Prostate gland (tissue), 2 donors: ENCODE data around the gene PAK4. TPM values are rescaled to one million over a fixed set of nuclear protein-coding genes. Genes with fewer than 3 reads are reported as not detected.

Source experiments
- DNase-seq: peaks from one replicate; pipeline ENCODE4 v3.0.0-alpha.2; 2019; ENCODE audit warnings: low spot score
- H3K27ac ChIP-seq, 2 donors: fragments of 200-600 bp; sonication (generic); 2 replicates each; pipeline ENCODE4 v1.5.1; 2017 to 2019
- H3K27me3 ChIP-seq: fragments of 200-600 bp; sonication (generic); replicated peaks from 2 replicates; pipeline ENCODE4 v1.5.1; 2019; ENCODE audit not compliant: insufficient read depth
- H3K36me3 ChIP-seq, 2 donors: fragments of 200-600 bp; sonication (generic); 1 replicate in 1 of 2; 2 replicates in 1 of 2; pipeline versions ENCODE4 v1.5.1 to v1.8.1; 2017 to 2019
- H3K4me1 ChIP-seq: fragments of 200-600 bp; sonication (generic); replicated peaks from 2 replicates; pipeline ENCODE4 v1.5.1; 2019
- H3K4me3 ChIP-seq, 2 donors: fragments of 200-600 bp; sonication (generic); 2 replicates each; pipeline ENCODE4 v1.5.1; 2017 to 2019
- H3K9me3 ChIP-seq: fragments of 200-600 bp; sonication (generic); 2 replicates; pipeline ENCODE4 v1.5.1; 2017
- CTCF ChIP-seq, 4 experiments: fragments of 200-600 bp in 2 of 4; fragments of 450-650 bp in 2 of 4; sonication (generic) in 2 of 4; IDR thresholded peaks; 1 replicate in 3 of 4; 2 replicates in 1 of 4; pipeline ENCODE4 v1.5.1; 2016 to 2019; ENCODE audit warnings: antibody characterized with exemption in 4 of 4, mild to moderate bottlenecking in 2 of 4, moderate library complexity in 2 of 4
- POLR2A ChIP-seq: fragments of 450-650 bp; IDR thresholded peaks from one replicate; pipeline ENCODE4 v1.6.1; 2016; ENCODE audit warnings: antibody characterized with exemption, mild to moderate bottlenecking
- POLR2AphosphoS5 ChIP-seq: sonication (generic); formaldehyde crosslinking; IDR thresholded peaks from one replicate; pipeline ENCODE4 v1.6.1; 2017; ENCODE audit warnings: antibody characterized with exemption
- WGBS: methylation state at CpG from one replicate; pipeline ENCODE4 v1.1.5; 2018; 5-methylcytosine and 5-hydroxymethylcytosine counted together
- intact Hi-C: fragments of 100-400 bp; cut with DNase I; formaldehyde crosslinking; loops from one replicate; pipeline ENCODE4 v1.14.2; 2022
- total RNA-seq, 2 donors: library from RNA; depleted of rRNA; stranded (reverse); fragments of >200 nt; gene quantifications; one replicate each; pipeline ENCODE4 v1.1.0, GENCODE V29; 2016

PAK4 gene
- total RNA-seq, 2 donors from 2014 or later: 111 to 123 TPM

GRCh38 chr19:39170386-39171231 is 45.0 kb downstream of the PAK4 start:
- no peaks in the 10 kb centered on the region for H3K27me3 ChIP-seq
- H3K4me3 ChIP-seq: no peak overlapping the region
- DNase-seq: no peak
- TF ChIP-seq POLR2A (no peak), CTCF (IDR thresholded peaks at IDR 0.05) (no peak), POLR2AphosphoS5 (no peak)
- H3K9me3 ChIP-seq: no peaks in the 10 kb centered on the region
- no peak overlapping the region for H3K27ac ChIP-seq
- 74% methylated on average over 17 of the region's 17 CpGs for WGBS
- H3K4me1 ChIP-seq: peaks cover 21% of the 10 kb centered on the region
- intact Hi-C loops: no loop called here
- peaks cover 13 to 24% of the 10 kb centered on the region in 2 donors for H3K36me3 ChIP-seq

GRCh38 chr19:39171479-39172465 is 46.2 kb downstream of the PAK4 start:
- WGBS: 81% methylated on average over 26 of the region's 27 CpGs
- no peak overlapping the region for H3K27ac ChIP-seq
- H3K27me3 ChIP-seq: no peaks in the 10 kb centered on the region
- no peaks in the 10 kb centered on the region for H3K9me3 ChIP-seq
- no peak overlapping the region for H3K4me3 ChIP-seq
- peaks cover 12% of the 10 kb centered on the region for H3K4me1 ChIP-seq
- no peak for DNase-seq
- H3K36me3 ChIP-seq: peaks cover 13 to 32% of the 10 kb centered on the region in 2 donors
- TF ChIP-seq CTCF (IDR thresholded peaks at IDR 0.05) (no peak), POLR2AphosphoS5 (no peak), POLR2A (no peak)
- intact Hi-C loops: no loop called here

DNA sequence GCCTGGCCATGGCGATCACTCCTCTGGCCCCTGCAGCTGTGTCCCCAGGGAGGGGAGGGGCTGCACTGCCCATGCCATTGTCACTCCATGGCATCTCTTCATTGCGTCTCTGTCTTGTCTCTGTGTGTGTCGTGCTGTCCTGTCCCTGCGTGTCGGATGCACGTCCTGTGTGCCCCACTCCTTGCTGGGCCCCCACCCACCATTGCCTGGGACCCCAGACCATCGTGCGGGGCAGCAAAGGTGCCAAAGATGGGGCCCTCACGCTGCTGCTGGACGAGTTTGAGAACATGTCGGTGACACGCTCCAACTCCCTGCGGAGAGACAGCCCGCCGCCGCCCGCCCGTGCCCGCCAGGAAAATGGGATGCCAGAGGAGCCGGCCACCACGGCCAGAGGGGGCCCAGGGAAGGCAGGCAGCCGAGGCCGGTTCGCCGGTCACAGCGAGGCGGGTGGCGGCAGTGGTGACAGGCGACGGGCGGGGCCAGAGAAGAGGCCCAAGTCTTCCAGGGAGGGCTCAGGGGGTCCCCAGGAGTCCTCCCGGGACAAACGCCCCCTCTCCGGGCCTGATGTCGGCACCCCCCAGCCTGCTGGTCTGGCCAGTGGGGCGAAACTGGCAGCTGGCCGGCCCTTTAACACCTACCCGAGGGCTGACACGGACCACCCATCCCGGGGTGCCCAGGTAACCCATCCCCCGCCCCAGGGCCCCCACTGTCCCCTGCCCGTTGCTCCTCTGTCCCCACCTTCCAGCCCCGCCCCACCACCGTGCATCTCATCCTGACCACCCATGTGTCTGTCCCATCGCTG is 47.3 kb downstream of the PAK4 start:
- H3K4me3 ChIP-seq: no peak overlapping the region
- TF ChIP-seq POLR2A (no peak), POLR2AphosphoS5 (no peak), CTCF (IDR thresholded peaks at IDR 0.05) (no peak)
- 85% methylated on average over 22 of the region's 45 CpGs for WGBS
- H3K36me3 ChIP-seq: peaks cover 13 to 35% of the 10 kb centered on the region in 2 donors
- no peak for DNase-seq
- H3K9me3 ChIP-seq: no peaks in the 10 kb centered on the region
- no peaks in the 10 kb centered on the region for H3K27me3 ChIP-seq
- peaks cover 3% of the 10 kb centered on the region for H3K4me1 ChIP-seq
- intact Hi-C loops: no loop called here
- no peak overlapping the region for H3K27ac ChIP-seq

DNA sequence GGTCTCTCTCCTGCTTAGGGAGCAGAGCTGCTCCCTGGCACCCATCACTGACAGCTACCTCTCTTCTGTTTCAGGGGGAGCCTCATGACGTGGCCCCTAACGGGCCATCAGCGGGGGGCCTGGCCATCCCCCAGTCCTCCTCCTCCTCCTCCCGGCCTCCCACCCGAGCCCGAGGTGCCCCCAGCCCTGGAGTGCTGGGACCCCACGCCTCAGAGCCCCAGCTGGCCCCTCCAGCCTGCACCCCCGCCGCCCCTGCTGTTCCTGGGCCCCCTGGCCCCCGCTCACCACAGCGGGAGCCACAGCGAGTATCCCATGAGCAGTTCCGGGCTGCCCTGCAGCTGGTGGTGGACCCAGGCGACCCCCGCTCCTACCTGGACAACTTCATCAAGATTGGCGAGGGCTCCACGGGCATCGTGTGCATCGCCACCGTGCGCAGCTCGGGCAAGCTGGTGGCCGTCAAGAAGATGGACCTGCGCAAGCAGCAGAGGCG is 48.0 kb downstream of the PAK4 start:
- DNase-seq: no peak
- H3K9me3 ChIP-seq: no peaks in the 10 kb centered on the region
- TF ChIP-seq POLR2A (no peak), CTCF (IDR thresholded peaks at IDR 0.05) (no peak), POLR2AphosphoS5 (no peak)
- no peak overlapping the region for H3K27ac ChIP-seq
- WGBS: 95% methylated on average over 25 of the region's 25 CpGs
- H3K27me3 ChIP-seq: no peaks in the 10 kb centered on the region
- H3K36me3 ChIP-seq: peaks cover 13 to 39% of the 10 kb centered on the region in 2 donors
- intact Hi-C loops: no loop called here
- H3K4me1 ChIP-seq: no peaks in the 10 kb centered on the region
- no peak overlapping the region for H3K4me3 ChIP-seq
